Heart right ventricle (tissue), 16 donors: ENCODE measurements around the gene DNER. TPM values are rescaled to one million over a fixed set of nuclear protein-coding genes. Genes with fewer than 3 reads are reported as not detected.
"Not testable (repeated sequence)": the region's sequence is repeated elsewhere in the genome, so short reads cannot be mapped to it uniquely, and the experiment has no call there.

ENCODE experiments used
- ATAC-seq, 8 donors: fragments of 200-7000 bp; cut with Tn5 transposase; one replicate each; pipeline ENCODE4 v1.9.1; 2020; ENCODE audit warnings: mild to moderate bottlenecking in 8 of 8, moderate library complexity in 8 of 8, moderate number of reproducible peaks in 1 of 8
- DNase-seq, 2 donors: peaks; one replicate each; pipeline ENCODE4 v3.0.0-alpha.2; 2020
- H3K27ac ChIP-seq, 10 donors: fragments of 200-600 bp; sonication (generic) in 2 of 10; one replicate each; pipeline versions ENCODE4 v1.5.0 to v1.8.0; 2020 to 2022; ENCODE audit warnings: mild to moderate bottlenecking in 3 of 10
- H3K27me3 ChIP-seq, 7 donors: fragments of 200-600 bp; one replicate each; pipeline ENCODE4 v1.8.0; 2021 to 2022; ENCODE audit warnings: mild to moderate bottlenecking in 2 of 7
- H3K36me3 ChIP-seq, 9 donors: fragments of 200-600 bp; sonication (generic) in 1 of 9; one replicate each; pipeline versions ENCODE4 v1.5.0 to v1.8.0; 2020 to 2022; ENCODE audit warnings: mild to moderate bottlenecking in 2 of 9
- H3K4me1 ChIP-seq, 9 donors: fragments of 200-600 bp; sonication (generic) in 1 of 9; one replicate each; pipeline versions ENCODE4 v1.5.0 to v1.8.0; 2020 to 2022; ENCODE audit warnings: mild to moderate bottlenecking in 4 of 9
- H3K4me3 ChIP-seq, 10 donors: fragments of 200-600 bp; sonication (generic) in 2 of 10; one replicate each; pipeline versions ENCODE4 v1.5.0 to v1.8.0; 2020 to 2022; ENCODE audit warnings: mild to moderate bottlenecking in 7 of 10, moderate library complexity in 2 of 10
- H3K9me3 ChIP-seq, 11 donors: fragments of 200-600 bp in 10 of 11; sonication (generic) in 2 of 11; one replicate each; pipeline versions ENCODE4 v1.5.0 to v1.8.0; 2013 to 2022; ENCODE audit warnings: mild to moderate bottlenecking in 2 of 11, control low read depth in 1 of 11, moderate library complexity in 1 of 11
- CTCF ChIP-seq, 9 donors: fragments of 200-600 bp; sonication (generic) in 2 of 9; IDR thresholded peaks; one replicate each; pipeline versions ENCODE4 v1.5.0 to v1.8.0; 2021 to 2022; ENCODE audit warnings: antibody characterized with exemption in 9 of 9, mild to moderate bottlenecking in 5 of 9, moderate library complexity in 1 of 9
- WGBS, 2 donors: extraction: QIAGEN DNeasy Blood & Tissue Kit; methylation state at CpG; one replicate each; pipeline ENCODE4 v1.1.7; 2013; ENCODE audit warnings: inconsistent platforms in 1 of 2; 5-methylcytosine and 5-hydroxymethylcytosine counted together
- intact Hi-C, 10 donors: fragments of 100-400 bp; cut with DNase I; formaldehyde crosslinking; loops; one replicate each; pipeline versions ENCODE4 v1.11.1 to v1.14.2; 2022
- polyA plus RNA-seq, 2 donors: library from polyadenylated mRNA; stranded (reverse); fragments of 200-250 nt; gene quantifications; one replicate each; pipeline ENCODE4 v1.2.3, GENCODE V29; 2013
- total RNA-seq, 10 donors: library from RNA; stranded (reverse); fragmentation: NEBNext Ultra II Directional in 3 of 10; extraction: Animal tissue kit (Norgen Biotek cat#: 25700) in 3 of 10; gene quantifications; one replicate each; pipeline versions ENCODE4 v1.2.1 to v1.2.4, GENCODE V29; 2021 to 2023
- donor health status: Arrhythmogenic right ventricular cardiomyopathy.
- donor health status: ischemic (EF 13 %, LVEDD 7.1; RV severe dilation, severe dysfunction).
- donor health status: healthy with polysubstance abuse.
- donor health status: DM: no; HTN: yes; CAD: no.
- donor health status: DM: no; HTN: no; CAD: no.
- donor health status: ischemic (EF 25% LVEDD 6.9; RV normal size, moderate dysfunction).
- donor health status: ischemic (EF 25% LVEDD 5.7; RV mildly dilated, moderate dysfunction).
- donor health status: healthy.
- donor health status: DM: yes; HTN: yes; CAD: no.
- donor health status: Ischemic cardiomyopathy.
- donor health status: ischemic (EF 35%, LVEDD 5.7; RV mildly dilated, moderate dysfunction).
- donor health status: nonischemic (EF 11% LVEDD 7.7; RV severe dilation, severe dysfunction).
- donor health status: DM: yes; HTN: yes; CAD: no.
- donor health status: PGD.
- donor health status: ischemic (EF 29% LVEDD 5.4; RV normal size, mild dysfunction).
- donor health status: nonischemic (EF 23%, LVEDD 6.1; RV moderate dilation, normal function).

DNER gene
- total and polyA plus RNA-seq, 12 donors = 0.13 to 1.8 (median 0.69) TPM; not detected in 2

GRCh38 chr2:229701716-229702115, 12.6 kb downstream of the DNER start:
- no peak for ATAC-seq

GRCh38 chr2:229701062-229701461, 13.3 kb downstream of the DNER start:
- intact Hi-C loops = no loop called here
- TF ChIP-seq CTCF (IDR thresholded peaks at IDR 0.05) = no peak
- Histone ChIP-seq H3K27ac (no peak overlapping the region), H3K9me3 (no peaks in the 10 kb centered on the region), H3K4me1 (no peaks in the 10 kb centered on the region), H3K27me3 (peaks cover 0 to 10% (median 0%) of the 10 kb centered on the region in 7 donors), H3K4me3 (no peak overlapping the region), H3K36me3 (no peaks in the 10 kb centered on the region)
- 81 to 83% methylated on average over 2 of the region's 2 CpGs for WGBS, 2 donors
- DNase-seq (no peak), ATAC-seq (no peak)

More at GRCh38 chr2:229701716-229702115, 12.6 kb downstream of the DNER start:
- intact Hi-C loops = no loop called here
- 77 to 78% methylated on average over 6 of the region's 6 CpGs for WGBS, 2 donors
- no peak overlapping the region for H3K4me3 ChIP-seq
- peaks cover 0 to 12% (median 0%) of the 10 kb centered on the region in 7 donors for H3K27me3 ChIP-seq
- H3K36me3 ChIP-seq = no peaks in the 10 kb centered on the region
- DNase-seq = no peak
- H3K4me1 ChIP-seq = no peaks in the 10 kb centered on the region
- no peaks in the 10 kb centered on the region for H3K9me3 ChIP-seq
- TF ChIP-seq CTCF (IDR thresholded peaks at IDR 0.05) = no peak
- H3K27ac ChIP-seq = no peak overlapping the region

GRCh38 chr2:229695961-229696360, 18.4 kb downstream of the DNER start:
- no peak for ATAC-seq
- H3K27me3 ChIP-seq = peaks cover 0 to 4% (median 0%) of the 10 kb centered on the region in 7 donors
- intact Hi-C loops = no loop called here

GRCh38 chr2:229693845-229694244, 20.5 kb downstream of the DNER start:
- H3K36me3 ChIP-seq, ATAC-seq, H3K27ac ChIP-seq, H3K4me3 ChIP-seq, intact Hi-C loops, H3K4me1 ChIP-seq, H3K27me3 ChIP-seq, DNase-seq: not testable (repeated sequence)
- 45 to 53% methylated on average over 1 of the region's 1 CpG for WGBS, 2 donors
- peaks cover 0 to 16% (median 0%) of the 10 kb centered on the region in 11 donors for H3K9me3 ChIP-seq

More at GRCh38 chr2:229695961-229696360, 18.4 kb downstream of the DNER start:
- Histone ChIP-seq H3K9me3 (peaks cover 0 to 10% (median 0%) of the 10 kb centered on the region in 11 donors), H3K4me3 (no peak overlapping the region), H3K4me1 (no peaks in the 10 kb centered on the region), H3K27ac (no peak overlapping the region), H3K36me3 (no peaks in the 10 kb centered on the region)
- no peak for DNase-seq
- no peak for TF ChIP-seq CTCF (IDR thresholded peaks at IDR 0.05)
- 91 to 98% methylated on average over 2 of the region's 2 CpGs for WGBS, 2 donors

GRCh38 chr2:229691631-229692030, 22.7 kb downstream of the DNER start:
- ATAC-seq (no peak), DNase-seq (no peak)
- 64 to 72% methylated on average over 2 of the region's 2 CpGs for WGBS, 2 donors
- peaks cover 0 to 19% (median 0%) of the 10 kb centered on the region in 11 donors for H3K9me3 ChIP-seq
- H3K4me3 ChIP-seq = no peak overlapping the region
- intact Hi-C loops = no loop called here
- H3K4me1 ChIP-seq = no peaks in the 10 kb centered on the region
- H3K36me3 ChIP-seq = no peaks in the 10 kb centered on the region
- peaks cover 0 to 8% (median 0%) of the 10 kb centered on the region in 7 donors for H3K27me3 ChIP-seq
- no peak overlapping the region for H3K27ac ChIP-seq
- no peak for TF ChIP-seq CTCF (IDR thresholded peaks at IDR 0.05)
